K562 (cell line): ENCODE results near the gene NECAB3. TPM values are rescaled to one million over a fixed set of nuclear protein-coding genes. Genes with fewer than 3 reads are reported as not detected.

Experiments
- ATAC-seq: fragments of 200-7000 bp; cut with Tn5 transposase; 3 replicates; pipeline ENCODE4 v1.9.1; 2020; ENCODE audit warnings: moderate library complexity
- BruUV-seq: library from RNA; stranded (reverse); fragments of 400-500 nt; replicated peaks from 2 replicates; lab custom pipeline; 2021; lab: Mats Ljungman, UMichigan
- CTCF ChIA-PET: fragments of 300-600 bp; formaldehyde crosslinking; extraction: SDS; loops from one replicate; lab custom pipeline; 2021; ENCODE audit warnings: low intra/inter-chr PET ratio; lab: Yijun Ruan, JAX
- POLR2A ChIA-PET: fragments of 300-600, 350-650 bp; sonication (Branson Sonifier 250); formaldehyde crosslinking; extraction: SDS; loops from one replicate; lab custom pipeline; 2021; ENCODE audit warnings: antibody characterized with exemption, inconsistent platforms; lab: Yijun Ruan, JAX
- DNase-seq, 4 experiments: peaks; one replicate each; pipeline versions ENCODE4 v3.0.0 to v3.0.0-alpha.2; 2011 to 2018; ENCODE audit warnings: low spot score in 3 of 4, mixed read lengths in 3 of 4; ENCODE audit errors: extremely low read depth in 1 of 4
- FAIRE-seq: peaks from 2 replicates; lab custom pipeline; 2011; peaks lifted over from hg19 to GRCh38; lab: Jason Lieb, UNC
- H2AFZ ChIP-seq: 2 replicates; pipeline ENCODE4 v1.6.0; 2011; ENCODE audit warnings: low read depth, low read length, control low read depth, inconsistent platforms
- H3K27ac ChIP-seq: fragments of 200-600 bp; 3 replicates; pipeline ENCODE4 v1.8.0; 2011; ENCODE audit warnings: low read depth, mild to moderate bottlenecking, control low read depth, inconsistent platforms, low read length, moderate library complexity, mixed read lengths; ENCODE audit errors: extremely low read depth
- H3K27me3 ChIP-seq, 2 experiments: fragments of 300-600 bp in 1 of 2; 2 replicates in 1 of 2; 3 replicates in 1 of 2; pipeline versions ENCODE4 v1.6.0 to v1.8.0; 2011; ENCODE audit warnings: inconsistent platforms in 2 of 2, low read length in 2 of 2, mild to moderate bottlenecking in 1 of 2, mixed read lengths in 1 of 2, moderate library complexity in 1 of 2; ENCODE audit not compliant: control insufficient read depth in 2 of 2, insufficient read depth in 2 of 2
- H3K36me3 ChIP-seq: fragments of 300-600 bp; 3 replicates; pipeline ENCODE4 v1.8.0; 2011; ENCODE audit warnings: mild to moderate bottlenecking, low read length, inconsistent platforms; ENCODE audit not compliant: control insufficient read depth, insufficient read depth
- H3K4me1 ChIP-seq, 2 experiments: fragments of 200-600 bp in 1 of 2; replicated peaks in 1 of 2; 2 replicates in 1 of 2; 3 replicates in 1 of 2; pipeline versions ENCODE4 v1.5.1 to v1.8.0; 2011; ENCODE audit warnings: inconsistent platforms in 2 of 2, low read length in 2 of 2, mild to moderate bottlenecking in 1 of 2, mixed read lengths in 1 of 2, moderate library complexity in 1 of 2; ENCODE audit not compliant: control insufficient read depth in 2 of 2, insufficient read depth in 2 of 2
- H3K4me2 ChIP-seq: 2 replicates; pipeline ENCODE4 v1.6.1; 2011; ENCODE audit warnings: low read length, control low read depth, inconsistent platforms, mixed read lengths; ENCODE audit not compliant: insufficient read depth
- H3K4me3 ChIP-seq: fragments of 200-600 bp; sonication (generic), shearing (Covaris generic); 2 replicates; pipeline ENCODE4 v1.5.1; 2016; ENCODE audit warnings: control low read depth, inconsistent platforms
- H3K79me2 ChIP-seq: fragments of 200-600 bp; 3 replicates; pipeline ENCODE4 v1.8.0; 2011; ENCODE audit warnings: low read length, inconsistent platforms; ENCODE audit not compliant: control insufficient read depth, insufficient read depth
- H3K9ac ChIP-seq, 2 experiments: 2 replicates each; pipeline versions ENCODE4 v1.6.0 to v1.6.1; 2011; ENCODE audit warnings: low read depth in 2 of 2, low read length in 2 of 2, control low read depth in 1 of 2, inconsistent platforms in 1 of 2, mild to moderate bottlenecking in 1 of 2, mixed read lengths in 1 of 2; ENCODE audit not compliant: insufficient read depth in 1 of 2
- H3K9me1 ChIP-seq: one replicate; pipeline ENCODE4 v1.6.0; 2011; ENCODE audit warnings: inconsistent platforms, mild to moderate bottlenecking, low read length, moderate library complexity; ENCODE audit not compliant: control insufficient read depth, insufficient read depth
- H3K9me3 ChIP-seq: replicated peaks from 2 replicates; pipeline ENCODE4 v1.5.1; 2011; ENCODE audit warnings: low read depth, low read length, inconsistent platforms; ENCODE audit not compliant: control insufficient read depth, insufficient read depth
- H4K20me1 ChIP-seq: replicated peaks from 2 replicates; pipeline ENCODE4 v1.6.1; 2011; ENCODE audit warnings: low read length, inconsistent platforms, mixed read lengths; ENCODE audit not compliant: control insufficient read depth, insufficient read depth
- JUN ChIP-seq, 2 experiments: sonication (generic) in 1 of 2; formaldehyde crosslinking in 1 of 2; IDR thresholded peaks; 2 replicates each; pipeline versions ENCODE4 v1.6.1 to v1.8.0; 2012 to 2022; ENCODE audit warnings: borderline replicate concordance in 2 of 2, mild to moderate bottlenecking in 2 of 2, improper control_type of control experiment in 1 of 2, low read depth in 1 of 2, low read length in 1 of 2, missing genetic modification reagents in 1 of 2
- ZKSCAN8 ChIP-seq: fragments of 200-800 bp; sonication (Bioruptor generic); IDR thresholded peaks from 2 replicates; pipeline ENCODE4 v1.6.1; 2016; ENCODE audit warnings: missing genetic modification characterization, missing compliant biosample characterization
- WGBS: fragments of 100-300 bp; shearing (Covaris generic); methylation state at CpG from one replicate; pipeline ENCODE4 v1.1.6; 2016; ENCODE audit warnings: low coverage, mixed read lengths; ENCODE audit not compliant: insufficient coverage; ENCODE audit errors: missing lambda C conversion rate; 5-methylcytosine and 5-hydroxymethylcytosine counted together
- in situ Hi-C: fragments of 300-500 bp; cut with MboI; formaldehyde crosslinking; loops from 4 replicates; pipeline ENCODE4 v1.15.0; 2018; ENCODE audit warnings: inconsistent platforms, mixed read lengths
- intact Hi-C: fragments of 100-400 bp; cut with micrococcal nuclease; formaldehyde crosslinking; loops from 2 replicates; pipeline ENCODE4 v1.14.2; 2022
- polyA plus RNA-seq, 8 experiments: library from polyadenylated mRNA; depleted of rRNA in 4 of 8; stranded (reverse) in 5 of 8; unstranded in 3 of 8; fragments of >200 nt; fragmentation: Nextera tagmentation in 2 of 8; fragmentation: Illumina TruSeq in 1 of 8; extraction: Ambion mirVana in 2 of 8; extraction: Trizol in 1 of 8; gene quantifications; 2 replicates each; pipeline versions ENCODE4 v1.2.1 to v1.2.3, GENCODE V29; 2011 to 2014; ENCODE audit warnings: inconsistent platforms in 1 of 8, missing spikeins in 1 of 8
- total RNA-seq, 7 experiments: library from RNA; depleted of rRNA in 6 of 7; stranded (reverse); fragments of >200 nt in 6 of 7; fragmentation: Illumina TruSeq in 2 of 7; extraction: Trizol in 2 of 7; gene quantifications; 2 replicates each; pipeline versions ENCODE4 v1.2.1 to v1.2.3, GENCODE V29; 2011 to 2021; ENCODE audit warnings: low replicate concordance in 1 of 7

Gene NECAB3
- total and polyA plus RNA-seq, 9 of the 15 experiments (the other 6 are each of a cell fraction or from before 2014, with no cell fraction given) = 0.94 to 63.3 (median 31.5) TPM

GRCh38 chr20:33687993-33688937 lies 14.0 kb upstream of the NECAB3 start:
- ChIA-PET POLR2A (interaction anchor here (1.1 to 1.3 kb wide), 2 partner anchors 18 to 71 kb away, joined by 3 read pairs; no protein-coding TSS in a partner anchor), CTCF (no interaction called here)
- DNase-seq = no peak
- peaks cover 7% of the 10 kb centered on the region; the same call in 1 of the 3 replicates for H3K36me3 ChIP-seq
- WGBS = 58% methylated on average over 3 of the region's 3 CpGs
- peak overlapping the region; percentile 56; the same call in 1 of the 2 replicates for H3K4me2 ChIP-seq
- H4K20me1 ChIP-seq = peaks cover 14% of the 10 kb centered on the region; the same call in 1 of the 2 replicates
- BruUV-seq = no TSS peak
- H3K4me3 ChIP-seq = no peak overlapping the region
- FAIRE-seq = no peak
- in situ Hi-C loops = no loop called here
- H3K9ac ChIP-seq = peak overlapping the region in 1 of 2 experiments; percentile 7; a peak in 2 of 4 replicates
- ATAC-seq = no peak
- H3K79me2 ChIP-seq = peaks cover 23% of the 10 kb centered on the region
- H3K9me1 ChIP-seq = no peaks in the 10 kb centered on the region
- peaks cover 40 to 56% of the 10 kb centered on the region in 2 experiments for H3K4me1 ChIP-seq
- TF ChIP-seq ZKSCAN8 (CRISPR knock-in tag) (peak; percentile 91), JUN (IDR thresholded peaks at IDR 0.05; ENCODE audit: borderline replicate concordance, low read depth, low read length) (no peak), JUN (CRISPR knock-in tag; IDR thresholded peaks at IDR 0.05; ENCODE audit: borderline replicate concordance) (no peak)
- TF ChIP-seq, all 486 proteins: peak for 1
- Histone ChIP-seq H3K9me3 (no peaks in the 10 kb centered on the region), H3K27ac (peak overlapping the region; percentile 51), H3K27me3 (no peaks in the 10 kb centered on the region), H2AFZ (no peak overlapping the region)
- intact Hi-C loops = loop anchor here (5.0 kb wide), 2 partner anchors 44 to 124 kb away; partner anchors contain the start of genes CHMP4B and ZNF341
